Measurements from ENCODE around the gene CBR4. TPM values are rescaled to one million over a fixed set of nuclear protein-coding genes. Genes with fewer than 3 reads are reported as not detected.
"Not testable (repeated sequence)": the region's sequence is repeated elsewhere in the genome, so short reads cannot be mapped to it uniquely, and the experiment has no call there.

CBR4 gene
- total RNA-seq, 1 donor: 23.3 TPM

GRCh38 chr4:168972596-168972995 is 37.5 kb downstream of the CBR4 start:
- TF ChIP-seq, protein P1, sequence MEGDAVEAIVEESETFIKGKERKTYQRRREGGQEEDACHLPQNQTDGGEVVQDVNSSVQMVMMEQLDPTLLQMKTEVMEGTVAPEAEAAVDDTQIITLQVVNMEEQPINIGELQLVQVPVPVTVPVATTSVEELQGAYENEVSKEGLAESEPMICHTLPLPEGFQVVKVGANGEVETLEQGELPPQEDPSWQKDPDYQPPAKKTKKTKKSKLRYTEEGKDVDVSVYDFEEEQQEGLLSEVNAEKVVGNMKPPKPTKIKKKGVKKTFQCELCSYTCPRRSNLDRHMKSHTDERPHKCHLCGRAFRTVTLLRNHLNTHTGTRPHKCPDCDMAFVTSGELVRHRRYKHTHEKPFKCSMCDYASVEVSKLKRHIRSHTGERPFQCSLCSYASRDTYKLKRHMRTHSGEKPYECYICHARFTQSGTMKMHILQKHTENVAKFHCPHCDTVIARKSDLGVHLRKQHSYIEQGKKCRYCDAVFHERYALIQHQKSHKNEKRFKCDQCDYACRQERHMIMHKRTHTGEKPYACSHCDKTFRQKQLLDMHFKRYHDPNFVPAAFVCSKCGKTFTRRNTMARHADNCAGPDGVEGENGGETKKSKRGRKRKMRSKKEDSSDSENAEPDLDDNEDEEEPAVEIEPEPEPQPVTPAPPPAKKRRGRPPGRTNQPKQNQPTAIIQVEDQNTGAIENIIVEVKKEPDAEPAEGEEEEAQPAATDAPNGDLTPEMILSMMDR (IDR thresholded peaks at IDR 0.05; ENCODE audit: insufficient read depth, low read depth, low read length): no peak
- no peak overlapping the region for H3K4me3 ChIP-seq (ENCODE audit: low read depth, low read length)
- DNase-seq (ENCODE audit: low read depth): no peak

DNA sequence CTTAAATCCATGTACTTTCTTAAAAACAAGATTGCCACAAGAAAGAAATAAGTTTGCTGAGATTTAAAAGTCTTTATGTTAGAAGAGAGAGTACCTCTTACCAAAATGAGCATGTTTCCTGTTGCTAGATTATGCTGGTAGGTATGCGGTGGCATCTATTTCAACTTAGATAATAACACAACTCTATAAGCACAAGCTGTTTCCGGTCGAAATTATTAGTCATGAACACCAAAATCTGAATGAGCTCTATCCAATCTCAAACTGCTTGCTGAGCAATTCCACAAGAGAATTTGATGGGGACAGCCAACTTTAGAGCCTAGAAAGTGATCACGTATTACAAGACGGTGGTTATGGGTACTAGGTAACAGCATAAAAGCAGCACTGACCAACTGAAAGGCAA is 49.3 kb downstream of the CBR4 start:
- no peak for DNase-seq (ENCODE audit: low read depth)
- no peak overlapping the region for H3K4me3 ChIP-seq (ENCODE audit: low read depth, low read length)
- TF ChIP-seq, protein P1 (IDR thresholded peaks at IDR 0.05; ENCODE audit: insufficient read depth, low read depth, low read length): no peak

GRCh38 chr4:168955674-168956073 is 54.4 kb downstream of the CBR4 start:
- TF ChIP-seq, protein P1 (IDR thresholded peaks at IDR 0.05; ENCODE audit: insufficient read depth, low read depth, low read length): no peak
- DNase-seq (ENCODE audit: low read depth): peak; percentile 47
- no peak overlapping the region for H3K4me3 ChIP-seq (ENCODE audit: low read depth, low read length)

DNA sequence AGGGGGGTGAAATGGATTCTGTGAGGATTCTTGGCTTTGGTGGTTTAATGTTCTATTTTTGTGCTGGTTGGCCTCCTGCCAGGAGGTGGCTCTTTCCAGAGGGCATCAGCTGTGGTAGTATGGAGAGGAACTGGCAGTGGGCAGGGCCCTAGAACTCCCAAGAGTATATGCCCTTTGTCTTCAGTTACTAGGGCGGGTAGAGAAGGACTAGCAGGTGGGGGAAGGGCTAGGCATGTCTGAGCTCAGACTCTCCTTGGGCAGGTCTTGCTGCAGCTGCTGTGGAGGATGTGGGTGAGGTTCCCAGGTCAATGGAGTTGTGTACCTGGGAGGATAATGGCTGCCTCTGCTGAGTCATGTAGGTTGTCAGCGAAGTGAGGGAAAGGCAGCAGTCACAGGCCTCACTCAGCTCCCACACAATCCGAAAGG is 57.2 kb downstream of the CBR4 start:
- not testable (repeated sequence) for H3K4me3 ChIP-seq (ENCODE audit: low read depth, low read length); DNase-seq (ENCODE audit: low read depth)

DNA sequence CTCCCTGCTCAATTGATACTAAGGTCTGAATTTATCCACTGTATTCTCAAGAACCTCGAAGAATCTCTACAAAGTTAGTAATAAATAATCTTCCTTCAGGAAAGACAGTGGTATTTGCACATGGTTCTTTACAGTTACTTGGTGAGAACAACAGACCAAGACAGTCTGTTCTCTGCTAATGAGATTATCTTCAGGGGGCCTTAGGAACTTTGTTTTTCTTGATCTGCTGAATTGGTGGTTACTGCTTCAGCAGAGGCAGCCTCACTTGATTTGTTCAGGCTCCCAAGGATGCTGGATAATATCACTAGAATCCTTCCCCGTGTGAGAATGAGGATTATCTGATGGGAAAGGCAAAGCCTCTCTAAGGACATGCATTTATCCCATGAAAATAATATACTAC is 64.8 kb downstream of the CBR4 start:
- H3K4me3 ChIP-seq (ENCODE audit: low read depth, low read length): no peak overlapping the region
- TF ChIP-seq, protein P1 (IDR thresholded peaks at IDR 0.05; ENCODE audit: insufficient read depth, low read depth, low read length): no peak
- no peak for DNase-seq (ENCODE audit: low read depth)

DNA sequence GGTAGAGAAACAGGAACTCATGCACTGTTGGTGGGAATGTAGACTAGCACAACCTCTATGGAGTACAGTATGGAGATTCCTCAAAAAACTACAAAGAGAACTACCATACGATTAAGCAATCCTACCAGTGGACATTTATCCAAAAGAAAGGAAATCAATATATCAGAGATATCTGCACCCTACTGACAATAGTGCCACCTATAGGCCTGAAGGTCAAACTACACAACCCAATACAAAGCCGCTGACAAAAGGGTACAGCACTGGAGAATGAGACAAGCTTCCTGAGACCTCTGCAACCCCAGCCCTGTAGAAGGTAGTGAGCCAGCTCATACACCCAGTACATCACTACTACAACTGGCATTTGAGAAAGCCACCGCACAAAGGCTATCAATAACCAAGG is 67.1 kb downstream of the CBR4 start:
- DNase-seq (ENCODE audit: low read depth): no peak
- TF ChIP-seq, protein P1 (IDR thresholded peaks at IDR 0.05; ENCODE audit: insufficient read depth, low read depth, low read length): peak; percentile 73
- H3K4me3 ChIP-seq (ENCODE audit: low read depth, low read length): no peak overlapping the region

Small RNA genes lying within 50 kb of the gene (small RNA-seq; reads per million reads assigned to genes)
- 5.2 reads per million, percentile 82 among the genes with 10 or more reads in this experiment for gene RNY4P17
